Measurements from ENCODE around the gene SEPTIN3. TPM values are rescaled to one million over a fixed set of nuclear protein-coding genes. Genes with fewer than 3 reads are reported as not detected.
"Not testable (repeated sequence)": the region's sequence is repeated elsewhere in the genome, so short reads cannot be mapped to it uniquely, and the experiment has no call there.

Gene SEPTIN3
- total RNA-seq, 3 donors from 2014 or later, result 0.16 to 2.2 (median 1.6) TPM

- H3K27ac ChIP-seq, result peak within 1 kb of the TSS; percentile 54 to 79
- TF ChIP-seq POLR2AphosphoS5 (IDR thresholded peaks at IDR 0.05) (peak; percentile 19 to 31 (median 31)), POLR2A (IDR thresholded peaks at IDR 0.05) (no peak), CTCF (IDR thresholded peaks at IDR 0.05) (no peak)
- no peaks in the 10 kb centered on the region for H3K36me3 ChIP-seq
- intact Hi-C loops (cut with DNase I; ENCODE audit: low total_unique reads), result no loop called here
- DNase-seq (ENCODE audit: low spot score in 2 of 2), result peak; percentile 95 to 96
- no peaks in the 10 kb centered on the region for H3K9me3 ChIP-seq
- no peaks in the 10 kb centered on the region for H3K4me1 ChIP-seq
- no peaks in the 10 kb centered on the region for H3K27me3 ChIP-seq
- H3K4me3 ChIP-seq, result peak within 1 kb of the TSS; percentile 69 to 97 (median 76)
These were observed 22.4 kb upstream of the SEPTIN3 start, which contains the start of gene CENPM for GRCh38 chr22:41946629-41947423. CENPM (minus strand) TSS chr22:41947152; CDS start chr22:41947076, 76 bp downstream.

DNA sequence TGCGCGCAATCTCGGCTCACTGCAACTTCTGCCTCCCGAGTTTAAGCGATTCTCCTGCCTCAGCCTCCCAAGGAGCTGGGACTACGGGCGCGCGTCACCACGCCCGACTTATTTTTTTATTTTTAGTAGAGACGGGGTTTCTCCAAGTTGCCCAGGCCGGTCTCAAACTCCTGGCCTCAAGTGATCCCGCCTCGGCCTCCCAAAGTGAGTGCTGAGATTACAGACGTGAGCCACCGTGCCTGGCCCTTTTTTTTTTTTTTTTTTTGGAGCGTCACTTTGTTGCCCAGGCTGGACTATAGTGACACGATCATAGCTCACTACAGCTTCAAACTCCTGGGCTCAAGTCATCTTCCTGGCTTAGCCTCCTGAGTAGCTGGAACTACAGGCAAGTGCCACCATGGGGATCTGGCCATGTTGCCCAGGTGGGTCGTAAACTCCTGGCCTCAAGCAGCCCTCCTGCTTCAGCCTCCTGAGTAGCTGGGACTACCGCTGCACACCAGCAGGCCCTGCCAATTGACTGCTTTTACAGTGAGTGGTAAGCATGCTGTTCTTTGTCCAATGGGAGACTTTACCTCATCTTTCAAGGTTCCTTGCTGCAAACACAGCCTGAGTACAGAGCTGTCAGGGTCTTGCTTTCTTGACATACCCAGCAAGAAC lies 21.7 kb upstream of the SEPTIN3 start:
- intact Hi-C loops (cut with DNase I; ENCODE audit: low total_unique reads), result no loop called here
- H3K4me1 ChIP-seq, result no peaks in the 10 kb centered on the region
- DNase-seq (ENCODE audit: low spot score in 2 of 2), result no peak
- TF ChIP-seq CTCF (IDR thresholded peaks at IDR 0.05), result no peak
- H3K36me3 ChIP-seq, result no peaks in the 10 kb centered on the region
- no peak overlapping the region for H3K27ac ChIP-seq
- no peaks in the 10 kb centered on the region for H3K9me3 ChIP-seq
- peak overlapping the region; percentile 69 to 97 (median 76) for H3K4me3 ChIP-seq
- H3K27me3 ChIP-seq, result no peaks in the 10 kb centered on the region

GRCh38 chr22:41948142-41948541 lies 21.1 kb upstream of the SEPTIN3 start:
- H3K27me3 ChIP-seq, result no peaks in the 10 kb centered on the region

GRCh38 chr22:41948928-41949296 lies 20.3 kb upstream of the SEPTIN3 start:
- intact Hi-C loops (cut with DNase I; ENCODE audit: low total_unique reads), result not testable (repeated sequence)

More at GRCh38 chr22:41948142-41948541, 21.1 kb upstream of the SEPTIN3 start:
- Histone ChIP-seq H3K27ac (no peak overlapping the region), H3K4me1 (no peaks in the 10 kb centered on the region), H3K36me3 (no peaks in the 10 kb centered on the region), H3K9me3 (no peaks in the 10 kb centered on the region), H3K4me3 (no peak overlapping the region)
- TF ChIP-seq CTCF (IDR thresholded peaks at IDR 0.05) (no peak), POLR2AphosphoS5 (IDR thresholded peaks at IDR 0.05) (no peak), POLR2A (IDR thresholded peaks at IDR 0.05) (no peak)
- no peak for DNase-seq (ENCODE audit: low spot score in 2 of 2)
- intact Hi-C loops (cut with DNase I; ENCODE audit: low total_unique reads), result no loop called here

DNA sequence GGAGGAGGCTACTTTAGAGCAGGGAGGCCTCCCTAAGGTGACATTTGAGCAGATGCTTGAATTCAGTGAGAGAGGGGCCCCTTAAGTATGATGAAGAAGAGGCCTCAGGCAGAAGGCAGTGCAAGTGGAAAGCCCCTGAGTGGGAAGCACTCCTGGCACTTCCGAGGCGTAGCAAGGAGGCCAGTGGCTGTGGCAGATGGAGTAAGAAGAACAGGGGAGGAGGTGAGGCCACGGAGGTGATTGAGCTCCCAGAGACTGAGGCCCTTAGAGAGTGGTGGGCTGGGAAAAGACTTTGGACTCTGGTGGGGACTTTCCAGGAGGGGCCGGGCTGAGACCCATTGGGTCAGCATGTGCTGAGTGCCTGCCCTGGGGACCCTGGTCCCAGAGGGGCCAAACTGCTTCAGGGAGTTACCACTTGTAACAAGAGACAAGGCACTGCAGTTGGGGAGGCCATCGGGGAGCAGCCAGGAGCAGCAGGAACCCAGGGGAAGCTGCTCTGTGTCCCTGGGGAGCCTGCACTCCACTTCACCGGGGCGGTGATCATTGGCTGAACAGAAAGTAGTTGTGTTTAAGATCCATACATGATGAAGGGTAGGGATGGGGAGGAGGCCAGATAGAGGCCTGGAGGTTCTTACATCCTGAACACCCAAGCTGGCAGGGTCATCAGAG lies 19.8 kb upstream of the SEPTIN3 start:
- Histone ChIP-seq H3K36me3 (no peaks in the 10 kb centered on the region), H3K4me1 (no peaks in the 10 kb centered on the region), H3K9me3 (no peaks in the 10 kb centered on the region), H3K27me3 (no peaks in the 10 kb centered on the region), H3K27ac (no peak overlapping the region), H3K4me3 (no peak overlapping the region)
- TF ChIP-seq CTCF (IDR thresholded peaks at IDR 0.05) (no peak), POLR2AphosphoS5 (IDR thresholded peaks at IDR 0.05) (no peak), POLR2A (IDR thresholded peaks at IDR 0.05) (no peak)
- intact Hi-C loops (cut with DNase I; ENCODE audit: low total_unique reads), result no loop called here
- DNase-seq (ENCODE audit: low spot score in 2 of 2), result no peak

More at GRCh38 chr22:41948928-41949296, 20.3 kb upstream of the SEPTIN3 start:
- not testable (repeated sequence) for H3K4me3 ChIP-seq; H3K27me3 ChIP-seq; H3K9me3 ChIP-seq; DNase-seq (ENCODE audit: low spot score in 2 of 2); H3K4me1 ChIP-seq; H3K36me3 ChIP-seq; H3K27ac ChIP-seq
